HG02571 (cell line): ENCODE measurements around the gene NMD3.
A peak's percentile ranks its signal among the peaks of the same experiment; 100 is the strongest.
"Not testable (repeated sequence)": the region's sequence is repeated elsewhere in the genome, so short reads cannot be mapped to it uniquely, and the experiment has no call there.

ENCODE experiments used
- ATAC-seq: cut with Tn5 transposase; IDR thresholded peaks from one replicate; pipeline ENCODE4 v1.9.1; 2021; ENCODE audit warnings: mild to moderate bottlenecking, moderate library complexity; ENCODE audit not compliant: unreplicated experiment

NMD3 gene

DNA sequence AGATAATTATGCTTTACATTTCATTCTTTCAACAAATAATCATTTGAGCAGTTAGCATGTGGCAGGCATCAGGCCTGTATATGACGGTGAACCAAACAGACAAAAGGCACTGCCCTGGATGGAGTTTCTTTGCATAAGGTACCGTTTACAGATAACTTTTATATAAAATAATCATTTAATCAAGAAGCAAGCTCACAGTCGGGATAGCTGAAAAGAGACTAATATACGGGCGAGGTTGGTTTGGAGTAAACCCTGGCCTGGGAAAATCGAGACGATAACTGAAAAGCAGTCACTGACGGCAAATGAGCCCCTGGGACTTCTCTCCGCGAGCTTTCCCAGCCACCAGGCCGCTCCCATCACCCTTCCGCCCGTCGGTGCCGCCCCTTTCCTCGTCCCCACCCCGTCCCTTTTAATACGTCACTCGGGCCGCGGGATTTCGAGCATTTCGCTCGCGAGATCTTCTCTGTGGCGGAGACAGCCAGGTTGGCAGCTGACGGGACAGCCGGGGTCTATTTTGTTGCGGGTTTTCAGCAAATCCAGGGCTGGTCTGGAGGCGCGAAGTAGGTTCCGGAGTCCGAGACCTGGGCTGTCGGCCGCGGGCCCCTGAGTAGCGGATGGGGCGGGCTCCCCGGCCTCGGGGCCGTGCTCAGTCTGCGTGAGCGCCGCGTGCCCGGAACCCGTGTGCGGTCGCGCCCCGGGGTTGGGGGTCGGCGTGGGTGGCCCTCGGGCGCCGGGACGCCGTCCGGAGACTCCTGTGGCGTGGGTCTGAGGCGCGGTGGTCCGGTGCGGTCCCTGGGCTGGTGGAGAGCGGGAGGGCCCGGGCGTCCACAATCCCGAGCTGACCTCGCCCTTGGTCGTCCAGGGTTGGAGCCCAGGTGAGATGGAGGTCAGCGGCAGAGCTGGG lies at the start of gene NMD3:
NMD3 (plus strand) TSS at position 462 of the 904 bp plus-strand sequence. CDS start 703 bp downstream, outside the sequence.
- peak; percentile 99 for ATAC-seq

DNA sequence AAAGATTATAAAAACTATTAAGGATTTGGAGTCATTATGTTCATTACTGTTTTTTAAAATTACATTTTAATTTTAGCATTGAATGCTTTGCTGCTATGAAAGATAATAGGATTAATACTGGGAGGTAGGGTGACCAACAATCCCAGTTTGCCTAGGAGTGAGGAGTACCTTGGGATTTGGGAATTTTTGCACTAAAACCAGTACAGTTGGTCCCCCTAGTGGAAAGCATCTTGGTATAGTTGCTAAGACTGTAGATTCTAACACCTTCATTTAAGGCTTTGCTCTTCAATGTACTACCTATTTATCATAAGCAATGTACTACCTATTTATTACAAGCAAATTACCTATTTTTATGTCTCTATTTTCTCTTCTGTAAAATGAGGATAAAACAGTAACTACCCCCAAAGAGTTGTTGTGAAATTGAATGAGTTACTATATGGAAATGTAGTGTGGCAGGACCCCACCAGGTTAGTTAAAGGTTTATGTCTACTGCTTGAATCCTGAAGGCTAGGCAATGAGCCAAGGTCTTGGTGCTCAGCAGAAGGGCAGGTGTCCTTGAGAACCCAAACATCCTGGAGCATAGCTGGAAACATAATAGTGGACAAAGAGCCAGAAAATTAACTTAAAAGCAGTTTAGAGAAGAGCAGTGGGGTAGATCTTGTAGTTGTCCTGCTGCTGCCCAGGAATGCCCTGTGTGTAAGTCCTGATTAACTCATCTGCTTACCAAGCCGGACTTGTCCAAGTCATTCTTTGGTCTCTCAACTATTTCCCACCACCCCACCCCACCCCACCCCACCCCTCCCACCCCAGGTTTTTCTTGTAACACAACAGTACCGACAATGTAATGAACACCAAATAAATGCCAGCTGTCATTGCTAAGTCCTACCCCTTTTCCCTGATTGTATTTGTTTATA lies 49.2 kb upstream of the NMD3 start:
- no peak for ATAC-seq

DNA sequence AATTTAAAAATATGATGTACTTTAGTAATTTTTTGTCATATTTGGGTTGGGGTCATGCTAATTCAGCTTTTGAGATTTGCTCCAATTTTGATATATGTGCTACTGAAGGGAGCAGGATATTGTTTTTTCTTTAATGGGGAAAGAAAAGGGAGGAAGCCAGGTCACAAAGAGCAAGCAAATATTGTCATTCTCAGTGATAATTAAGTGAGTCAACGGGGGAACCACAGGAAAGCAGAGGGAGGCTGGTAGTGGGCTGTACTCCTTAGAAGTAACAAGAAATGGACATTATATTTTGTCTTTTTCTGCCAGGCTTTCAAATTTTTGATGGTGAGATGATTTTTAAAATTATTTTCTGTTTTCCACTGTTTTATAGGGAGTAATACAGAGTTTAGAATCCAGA lies 45.6 kb upstream of the NMD3 start:
- ATAC-seq, result no peak

DNA sequence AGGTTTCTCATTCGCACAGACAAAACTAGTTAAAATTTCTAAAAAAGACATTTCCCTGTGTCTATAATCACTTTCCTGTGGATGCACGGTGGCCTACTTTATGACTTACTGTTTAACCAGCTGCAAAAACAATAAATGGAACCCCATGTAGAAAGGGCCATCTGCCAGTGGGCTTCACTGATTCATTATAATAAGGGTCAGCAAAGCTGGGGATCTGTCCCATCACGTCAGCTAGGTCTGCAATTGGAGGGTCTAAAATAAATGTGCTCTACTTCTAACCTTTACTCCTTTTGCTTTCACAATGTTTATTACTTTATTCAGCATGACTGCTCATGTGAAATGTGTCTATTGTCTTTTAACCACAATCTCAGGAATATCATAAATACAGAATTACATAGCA lies 43.1 kb upstream of the NMD3 start:
- no peak for ATAC-seq

DNA sequence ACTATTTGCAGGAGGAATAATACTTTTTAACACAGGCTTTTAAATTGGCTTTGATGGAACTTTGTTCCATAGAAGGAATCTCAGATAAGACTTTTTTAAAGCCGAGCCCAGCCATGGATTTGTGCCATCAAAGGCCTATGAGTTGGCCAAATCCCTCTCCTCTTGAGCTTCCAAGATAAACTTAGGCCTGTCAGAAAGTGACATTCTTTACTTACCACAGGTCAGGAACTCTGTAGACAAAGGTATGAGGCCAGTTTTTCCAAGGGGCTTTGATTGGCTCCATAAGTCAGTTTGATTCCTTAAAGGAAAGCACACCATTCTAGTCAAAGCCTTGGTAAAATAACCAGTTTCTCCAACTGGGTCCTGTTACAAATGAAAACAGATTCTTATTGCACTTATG lies 39.7 kb upstream of the NMD3 start:
- not testable (repeated sequence) for ATAC-seq

DNA sequence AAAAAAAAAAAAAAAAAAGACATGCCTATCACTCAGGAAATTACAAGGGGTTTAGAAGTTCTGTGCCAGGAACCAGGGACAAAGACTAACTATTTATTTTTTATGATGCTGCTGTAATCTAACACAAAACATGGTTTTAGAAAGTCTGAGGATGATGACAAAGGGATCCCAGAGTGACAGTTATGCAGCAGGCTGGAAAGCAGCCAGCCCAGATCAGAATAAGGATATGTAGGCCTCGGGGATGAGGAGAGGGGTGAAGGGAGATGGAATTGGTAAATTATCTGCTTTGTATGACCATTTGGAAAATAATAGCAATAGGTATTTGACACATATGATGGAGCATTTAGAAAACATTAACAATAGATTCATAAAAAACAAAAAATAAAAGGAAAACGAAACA lies 34.1 kb upstream of the NMD3 start:
- ATAC-seq, result no peak

DNA sequence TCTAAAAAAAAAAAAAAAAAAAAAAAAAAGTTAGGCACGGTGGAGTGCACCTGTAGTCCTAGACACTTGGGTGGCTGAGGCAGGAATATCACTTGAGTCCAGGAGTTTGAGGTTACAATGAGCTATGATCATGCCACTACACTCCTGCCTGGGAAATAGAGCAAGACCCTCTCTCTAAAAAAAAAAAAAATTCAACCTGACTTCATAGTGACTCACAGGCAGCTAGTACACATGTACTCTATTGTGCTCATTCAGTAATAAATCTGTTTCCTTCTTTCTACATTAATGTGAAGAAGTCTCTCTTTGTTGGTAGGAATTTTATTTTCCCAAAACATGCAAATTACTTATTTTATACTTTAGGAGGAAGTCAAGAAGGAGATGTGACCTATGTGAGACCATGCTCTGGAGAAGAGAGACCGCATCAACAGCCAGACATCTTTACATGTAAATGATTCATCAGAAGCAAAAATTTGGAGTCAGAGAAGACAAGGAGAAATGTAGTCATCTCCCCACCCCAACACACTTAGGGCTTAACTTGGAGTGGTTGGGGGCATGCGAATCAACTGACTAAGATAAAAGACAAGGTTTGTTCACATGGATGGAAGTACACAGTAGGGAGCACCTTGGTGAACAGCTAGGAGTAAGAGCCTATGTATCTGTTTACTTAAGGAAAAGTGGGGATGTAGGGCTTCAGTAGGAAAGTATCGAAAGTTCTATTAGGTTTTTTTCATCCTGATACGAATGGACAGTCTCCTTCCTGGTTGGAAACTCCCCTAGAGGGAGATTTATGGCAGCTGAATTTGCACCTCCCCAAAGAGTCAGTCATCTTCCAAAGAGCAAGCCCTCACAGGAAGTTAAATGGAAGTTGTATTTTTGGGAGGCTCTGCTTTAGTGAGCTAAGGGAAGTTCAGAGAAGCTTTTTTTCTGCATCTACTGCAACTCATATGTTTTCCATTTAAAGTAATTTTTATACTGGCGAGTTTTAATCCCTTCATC lies 23.0 kb upstream of the NMD3 start:
- ATAC-seq, result no peak

DNA sequence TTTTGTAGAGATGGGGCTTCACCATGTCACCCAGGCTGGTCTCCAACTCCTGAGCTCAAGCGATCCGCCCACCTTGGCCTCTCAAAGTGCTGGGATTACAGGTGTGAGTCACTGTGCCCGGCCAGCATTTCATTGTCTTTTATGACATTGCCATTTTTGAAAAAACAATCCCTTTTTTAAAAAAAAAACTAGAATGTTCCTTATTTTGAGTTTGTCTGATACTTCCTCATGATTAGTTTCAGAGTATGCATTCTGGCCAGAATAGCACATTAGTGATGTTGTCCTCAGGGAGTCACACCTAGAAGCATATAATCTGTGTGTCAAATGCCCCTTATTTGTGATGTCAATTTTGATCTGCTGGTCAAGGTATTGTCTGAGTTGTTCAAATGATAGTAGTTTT lies 21.2 kb upstream of the NMD3 start:
- ATAC-seq, result no peak

DNA sequence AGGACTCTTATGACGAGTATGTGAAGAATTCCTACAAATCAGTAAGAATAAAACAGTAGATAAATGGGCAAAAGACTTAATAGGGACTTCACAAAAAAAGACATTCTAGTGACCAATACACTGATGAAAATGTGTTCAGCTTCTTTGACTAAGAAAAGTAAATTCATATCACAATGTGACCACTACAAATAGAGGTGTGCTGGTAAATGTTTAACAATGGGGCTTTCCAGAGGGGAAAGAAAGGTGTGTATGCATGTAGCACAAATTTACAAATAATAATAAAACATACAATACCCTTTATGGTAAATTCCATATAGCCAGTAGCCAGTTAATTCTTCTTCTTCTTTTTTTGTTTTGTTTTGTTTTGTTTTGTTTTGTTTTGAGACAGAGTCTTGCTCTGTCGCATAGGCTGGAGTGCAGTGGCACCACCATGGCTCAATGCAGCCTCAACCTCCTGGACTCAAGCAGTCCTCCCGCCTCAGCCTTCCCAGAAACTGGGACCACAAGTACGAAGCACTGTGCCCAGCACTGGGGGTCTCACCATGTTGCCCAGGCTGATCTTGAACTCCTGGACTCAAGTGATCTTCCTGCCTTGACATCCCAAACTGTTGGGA lies 17.5 kb upstream of the NMD3 start:
- peak; percentile 84 for ATAC-seq

DNA sequence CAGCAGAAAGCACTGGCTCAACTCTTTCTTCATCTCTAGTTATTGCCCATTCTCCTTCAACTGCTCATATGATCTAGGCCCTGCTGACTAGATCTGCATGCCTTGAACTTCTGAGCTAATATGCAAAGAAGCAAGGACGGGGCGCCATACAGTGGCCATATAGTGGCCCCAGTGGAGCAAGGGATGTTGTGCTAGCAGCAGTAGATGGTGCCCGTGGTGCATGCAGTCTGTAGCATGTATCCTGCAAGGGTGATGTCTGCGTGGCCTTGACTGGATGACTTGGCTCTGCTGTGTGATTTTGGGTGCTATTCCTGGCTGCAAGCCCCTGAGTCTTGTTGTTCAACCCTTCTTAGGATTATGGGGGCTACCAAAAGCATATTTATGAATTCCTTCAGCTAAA lies 12.2 kb upstream of the NMD3 start:
- no peak for ATAC-seq

DNA sequence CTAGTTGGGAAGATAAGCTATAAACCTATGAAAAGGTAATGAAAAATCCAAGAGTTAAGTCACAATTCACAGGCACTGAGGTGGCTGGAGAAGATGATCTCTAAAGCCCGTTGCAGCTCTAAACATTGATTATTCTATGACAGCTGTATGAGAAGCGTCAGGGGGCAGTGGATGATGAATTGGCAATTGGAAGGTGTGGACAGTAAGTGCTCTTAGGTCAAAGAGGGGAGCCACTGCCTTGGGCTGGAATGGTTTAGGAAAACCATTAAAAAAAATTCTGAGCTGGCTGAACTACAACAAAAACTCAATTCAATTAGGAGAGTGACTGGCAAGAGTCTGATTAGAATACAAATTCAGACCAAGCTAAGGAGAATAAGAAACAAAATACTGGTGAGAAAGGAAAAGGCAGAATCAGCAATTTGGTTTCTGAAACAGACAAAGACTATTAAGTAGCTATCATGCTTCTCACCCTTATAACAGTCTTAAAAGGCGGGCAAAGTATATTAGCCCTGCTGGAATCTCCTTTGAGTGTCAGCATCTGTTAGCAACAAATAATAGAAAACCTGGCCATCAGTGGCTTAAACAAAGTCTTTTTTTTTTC lies 8.8 kb upstream of the NMD3 start:
- ATAC-seq, result no peak

DNA sequence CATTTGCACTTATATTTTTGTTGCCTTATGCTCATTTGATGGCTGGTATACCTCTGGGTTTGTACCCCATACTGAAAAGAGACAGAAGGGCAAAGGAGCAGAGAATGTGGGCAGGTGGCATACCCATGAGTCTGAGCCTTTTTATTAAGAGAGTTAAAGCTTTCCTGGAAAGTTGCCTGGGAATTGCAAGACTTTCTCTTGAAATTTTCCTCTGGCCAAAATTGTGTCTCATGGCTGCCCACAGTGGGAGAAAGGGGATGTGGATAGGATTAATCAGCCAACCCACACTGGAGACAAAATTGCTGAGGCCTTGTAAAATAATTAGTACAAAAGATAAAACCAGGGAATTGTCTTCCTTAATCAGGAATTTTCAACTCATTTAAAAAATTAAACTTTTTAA lies 8.2 kb upstream of the NMD3 start:
- no peak for ATAC-seq

DNA sequence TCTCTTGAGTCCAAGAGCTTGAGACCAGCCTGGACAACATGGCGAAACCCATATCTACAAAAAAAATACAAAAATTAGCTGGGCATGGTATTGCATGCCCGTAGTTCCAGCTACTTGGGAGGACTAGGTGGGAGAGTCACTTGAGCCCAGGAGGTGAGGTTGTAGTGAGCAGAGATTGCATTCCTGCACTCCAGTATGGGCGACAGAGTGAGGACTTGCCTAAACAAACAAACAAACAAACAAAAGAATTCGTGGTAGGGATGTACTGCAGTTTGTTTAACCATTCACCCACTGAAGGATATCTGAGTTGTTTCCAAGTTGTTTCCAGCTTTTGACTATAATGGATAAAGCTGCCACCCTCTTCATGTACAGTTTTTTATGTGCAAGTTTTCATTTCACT lies 7.5 kb upstream of the NMD3 start:
- ATAC-seq, result no peak

DNA sequence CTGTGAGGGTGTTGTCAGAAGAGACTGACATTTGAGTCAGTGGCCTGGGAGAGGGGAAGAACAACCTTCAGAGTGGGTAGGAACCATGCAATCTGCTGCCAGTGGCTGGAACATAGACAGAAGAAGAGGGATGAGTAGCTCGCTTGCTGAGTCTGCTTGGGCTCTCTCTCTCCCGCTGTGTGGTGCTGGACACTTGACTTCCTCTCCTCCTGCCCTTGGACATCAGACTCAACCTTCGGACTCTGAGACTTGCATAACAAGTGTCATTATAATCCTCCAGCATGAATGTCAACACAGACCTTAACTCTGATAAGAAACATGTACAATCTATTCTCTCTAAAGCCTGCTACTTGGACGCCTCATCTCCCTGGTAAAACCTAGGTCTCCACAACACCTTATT lies 5.9 kb upstream of the NMD3 start:
- no peak for ATAC-seq

DNA sequence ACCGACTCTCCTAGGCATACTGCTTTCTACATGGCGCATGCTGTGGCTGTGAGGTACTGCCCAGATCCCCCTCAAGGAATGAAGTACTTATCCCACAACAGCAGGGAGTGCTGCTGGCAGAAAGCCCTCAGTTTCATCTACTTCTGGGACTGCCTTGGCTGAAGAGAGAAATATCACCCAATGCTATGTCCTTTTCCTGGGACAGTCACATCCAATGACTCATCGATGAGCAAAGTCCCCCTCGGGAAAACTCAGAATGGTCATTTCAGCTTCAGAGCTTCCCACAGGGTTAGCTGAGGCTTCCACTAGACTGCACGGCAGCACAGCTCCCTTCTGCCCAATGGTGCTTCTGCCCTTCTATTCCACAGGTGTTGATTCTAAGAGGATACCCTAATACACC lies 3.6 kb upstream of the NMD3 start:
- ATAC-seq, result no peak

DNA sequence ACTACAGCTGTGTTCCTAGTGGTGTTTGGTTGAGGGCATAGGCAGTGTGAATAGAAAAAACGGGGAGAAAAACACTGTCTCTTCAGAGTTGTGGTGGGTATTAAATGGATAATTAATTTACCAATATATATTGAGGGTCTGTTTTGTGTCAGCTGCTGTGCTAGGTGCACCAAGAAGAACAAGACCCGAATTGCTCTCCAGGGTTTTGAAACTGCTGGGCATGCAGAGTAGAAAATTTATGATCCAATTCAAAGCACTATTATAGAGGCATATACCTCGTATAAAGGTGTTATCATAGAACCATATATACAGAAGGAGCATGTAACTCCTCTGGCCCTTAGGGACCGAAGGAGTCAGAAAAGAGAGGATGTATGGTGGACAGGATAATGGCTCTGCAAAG lies 1.6 kb upstream of the NMD3 start:
- ATAC-seq, result no peak

DNA sequence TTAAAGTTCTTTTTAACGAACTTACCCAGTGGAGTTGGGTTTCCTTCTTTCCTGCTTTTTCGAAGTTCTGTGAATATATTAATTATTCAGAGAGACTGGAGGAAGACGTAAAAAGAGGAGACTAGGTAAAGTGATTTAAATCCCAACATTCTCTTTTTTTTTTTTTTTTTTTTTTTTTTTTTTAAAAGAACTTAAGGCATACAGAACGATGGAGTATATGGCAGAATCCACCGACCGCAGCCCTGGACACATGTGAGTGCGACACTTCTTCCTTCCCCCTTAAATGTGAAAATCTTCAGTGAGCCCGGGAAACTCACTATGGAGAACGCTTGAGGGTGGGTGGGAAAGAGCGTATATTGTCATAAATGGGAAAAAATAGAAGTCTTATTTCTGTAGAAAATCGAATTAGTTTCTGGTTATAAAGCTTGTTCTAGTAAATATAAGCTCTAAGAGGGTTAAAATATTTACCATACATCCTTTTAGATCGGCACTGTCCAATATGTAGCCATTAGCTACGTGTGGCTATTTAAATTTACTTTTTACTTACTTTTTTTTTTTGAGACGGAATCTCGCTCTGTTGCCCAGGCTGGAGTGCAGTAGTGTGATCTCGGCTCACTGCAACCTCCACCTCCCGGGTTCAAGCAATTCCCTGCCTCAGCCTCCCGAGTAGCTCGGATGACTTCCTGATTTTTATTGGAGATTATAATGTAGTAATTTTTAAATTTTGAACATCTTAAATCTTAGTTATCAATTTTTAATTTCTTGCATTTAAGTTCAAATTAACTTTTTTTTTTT lies 892 bp downstream of the NMD3 start:
- ATAC-seq, result no peak

DNA sequence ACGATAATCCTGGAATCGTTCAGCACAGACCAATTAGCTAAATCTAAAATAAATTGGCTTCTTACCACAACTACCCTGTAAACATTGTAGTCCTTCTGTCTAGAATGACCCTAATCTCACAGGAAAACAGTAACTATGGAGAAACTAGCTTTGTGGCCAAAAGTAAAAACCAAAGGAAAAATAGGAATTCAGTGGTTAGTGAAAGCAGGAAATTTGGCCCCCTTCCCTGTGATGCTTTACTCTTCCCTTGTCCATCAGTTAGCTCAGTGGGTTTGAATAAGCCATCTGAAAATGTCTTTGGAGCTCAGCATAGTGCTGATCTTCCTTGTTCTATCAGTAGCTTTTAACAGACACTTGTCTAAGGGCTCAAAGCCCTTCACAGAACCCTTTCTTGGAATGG lies 1.6 kb downstream of the NMD3 start:
- no peak for ATAC-seq

DNA sequence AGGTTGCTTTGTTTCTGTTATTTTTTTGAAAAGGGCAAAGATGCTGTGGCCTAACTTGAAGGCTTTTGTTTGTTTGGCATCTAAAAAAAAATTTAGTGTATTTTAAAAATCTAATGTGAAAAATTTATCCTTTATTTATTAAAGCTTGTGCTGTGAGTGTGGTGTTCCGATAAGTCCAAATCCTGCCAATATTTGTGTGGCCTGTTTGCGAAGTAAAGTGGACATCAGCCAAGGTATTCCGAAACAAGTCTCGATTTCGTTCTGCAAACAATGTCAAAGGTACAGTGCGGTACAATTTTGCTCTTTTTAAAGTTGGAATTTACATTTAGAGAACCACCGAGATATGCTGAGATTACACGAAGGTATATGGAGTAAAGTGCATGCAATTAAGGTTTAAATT lies 3.7 kb downstream of the NMD3 start:
- ATAC-seq, result no peak
